ENCODE data around the gene PNPLA2.

Gene PNPLA2

GRCh38 chr11:824292-824880 is 5.7 kb downstream of the PNPLA2 start:
- ChIA-PET CTCF (no interaction called here), POLR2A (interaction anchor here (1.8 kb wide), 1 partner anchor 10 kb away, joined by 4 read pairs; no protein-coding TSS in a partner anchor)
- no peak for DNase-seq (ENCODE audit: extremely low spot score)
- TF ChIP-seq SUZ12 (IDR thresholded peaks at IDR 0.05), result no peak
- TF ChIP-seq CTBP1 (IDR thresholded peaks at IDR 0.05; ENCODE audit: borderline replicate concordance), result no peak
- TF ChIP-seq TARDBP (IDR thresholded peaks at IDR 0.05), result no peak
- no peak for TF ChIP-seq LEF1 (IDR thresholded peaks at IDR 0.05; ENCODE audit: borderline replicate concordance)
- TF ChIP-seq NFRKB (IDR thresholded peaks at IDR 0.05), result no peak
- no peak for TF ChIP-seq SP1 (IDR thresholded peaks at IDR 0.05)
- no peak for TF ChIP-seq FOXK2 (IDR thresholded peaks at IDR 0.05)
- no peak for TF ChIP-seq ZNF384 (IDR thresholded peaks at IDR 0.05)
- TF ChIP-seq FOXA1 (IDR thresholded peaks at IDR 0.05), result no peak
- no peak for TF ChIP-seq ELF4 (IDR thresholded peaks at IDR 0.05)
- no peak for TF ChIP-seq L3MBTL2 (conservative IDR thresholded peaks at IDR 0.05)
- no peak for TF ChIP-seq ARNT (IDR thresholded peaks at IDR 0.05)
- TF ChIP-seq HDGF (IDR thresholded peaks at IDR 0.05; ENCODE audit: borderline replicate concordance), result no peak
- TF ChIP-seq PKNOX1 (IDR thresholded peaks at IDR 0.05), result no peak
- TF ChIP-seq BHLHE40 (IDR thresholded peaks at IDR 0.05; ENCODE audit: borderline replicate concordance), result no peak
- no peak for TF ChIP-seq FOXM1 (IDR thresholded peaks at IDR 0.05; ENCODE audit: borderline replicate concordance)

GRCh38 chr11:824942-825341 is 6.2 kb downstream of the PNPLA2 start:
- ChIA-PET POLR2A (interaction anchor here (1.8 kb wide), 1 partner anchor 9 kb away, joined by 4 read pairs; no protein-coding TSS in a partner anchor), CTCF (no interaction called here)
- TF ChIP-seq LEF1 (IDR thresholded peaks at IDR 0.05; ENCODE audit: borderline replicate concordance) (no peak), ELF4 (IDR thresholded peaks at IDR 0.05) (no peak), L3MBTL2 (conservative IDR thresholded peaks at IDR 0.05) (no peak), ARNT (IDR thresholded peaks at IDR 0.05) (no peak), PKNOX1 (IDR thresholded peaks at IDR 0.05) (no peak), FOXM1 (IDR thresholded peaks at IDR 0.05; ENCODE audit: borderline replicate concordance) (no peak), FOXA1 (IDR thresholded peaks at IDR 0.05) (no peak), SP1 (IDR thresholded peaks at IDR 0.05) (no peak), TARDBP (IDR thresholded peaks at IDR 0.05) (no peak), CTBP1 (IDR thresholded peaks at IDR 0.05; ENCODE audit: borderline replicate concordance) (no peak), NFRKB (IDR thresholded peaks at IDR 0.05) (no peak), FOXK2 (IDR thresholded peaks at IDR 0.05) (no peak), BHLHE40 (IDR thresholded peaks at IDR 0.05; ENCODE audit: borderline replicate concordance) (no peak), SUZ12 (IDR thresholded peaks at IDR 0.05) (no peak), ZNF384 (IDR thresholded peaks at IDR 0.05) (no peak), HDGF (IDR thresholded peaks at IDR 0.05; ENCODE audit: borderline replicate concordance) (no peak)
- DNase-seq (ENCODE audit: extremely low spot score), result no peak

GRCh38 chr11:825366-826226 is 6.9 kb downstream of the PNPLA2 start:
- DNase-seq (ENCODE audit: extremely low spot score), result no peak
- TF ChIP-seq ARNT (IDR thresholded peaks at IDR 0.05) (no peak), LEF1 (IDR thresholded peaks at IDR 0.05; ENCODE audit: borderline replicate concordance) (no peak), SUZ12 (IDR thresholded peaks at IDR 0.05) (no peak), FOXK2 (IDR thresholded peaks at IDR 0.05) (no peak), BHLHE40 (IDR thresholded peaks at IDR 0.05; ENCODE audit: borderline replicate concordance) (no peak), CTBP1 (IDR thresholded peaks at IDR 0.05; ENCODE audit: borderline replicate concordance) (no peak), HDGF (IDR thresholded peaks at IDR 0.05; ENCODE audit: borderline replicate concordance) (no peak), SP1 (IDR thresholded peaks at IDR 0.05) (no peak), ZNF384 (IDR thresholded peaks at IDR 0.05) (no peak), NFRKB (IDR thresholded peaks at IDR 0.05) (no peak)
- ChIA-PET CTCF (no interaction called here), POLR2A (interaction anchor here (0.9 to 1.8 kb wide), 2 partner anchors 9 to 16 kb away, joined by 3 to 4 read pairs; no protein-coding TSS in a partner anchor)

- no peak for DNase-seq (ENCODE audit: extremely low spot score)
- CTCF ChIA-PET, result no interaction called here
- POLR2A ChIA-PET, result interaction anchor here (0.9 kb wide), 1 partner anchor 17 kb away, joined by 3 read pairs; no protein-coding TSS in a partner anchor
- no peak for TF ChIP-seq L3MBTL2 (conservative IDR thresholded peaks at IDR 0.05)
- TF ChIP-seq ARNT (IDR thresholded peaks at IDR 0.05), result no peak
- TF ChIP-seq PKNOX1 (IDR thresholded peaks at IDR 0.05), result no peak
- no peak for TF ChIP-seq TARDBP (IDR thresholded peaks at IDR 0.05)
- no peak for TF ChIP-seq SUZ12 (IDR thresholded peaks at IDR 0.05)
- no peak for TF ChIP-seq FOXA1 (IDR thresholded peaks at IDR 0.05)
- no peak for TF ChIP-seq LEF1 (IDR thresholded peaks at IDR 0.05; ENCODE audit: borderline replicate concordance)
- TF ChIP-seq BHLHE40 (IDR thresholded peaks at IDR 0.05; ENCODE audit: borderline replicate concordance), result no peak
- no peak for TF ChIP-seq NFRKB (IDR thresholded peaks at IDR 0.05)
- no peak for TF ChIP-seq HDGF (IDR thresholded peaks at IDR 0.05; ENCODE audit: borderline replicate concordance)
- no peak for TF ChIP-seq FOXK2 (IDR thresholded peaks at IDR 0.05)
- TF ChIP-seq FOXM1 (IDR thresholded peaks at IDR 0.05; ENCODE audit: borderline replicate concordance), result no peak
- TF ChIP-seq ELF4 (IDR thresholded peaks at IDR 0.05), result no peak
- TF ChIP-seq CTBP1 (IDR thresholded peaks at IDR 0.05; ENCODE audit: borderline replicate concordance), result no peak
These were observed 7.5 kb downstream of the PNPLA2 start for GRCh38 chr11:826227-826621.

GRCh38 chr11:826836-827145 is 8.1 kb downstream of the PNPLA2 start:
- ChIA-PET POLR2A (interaction anchor here (1.1 kb wide), 1 partner anchor 21 kb away, joined by 3 read pairs; no protein-coding TSS in a partner anchor), CTCF (no interaction called here)
- TF ChIP-seq L3MBTL2 (conservative IDR thresholded peaks at IDR 0.05) (no peak), ELF4 (IDR thresholded peaks at IDR 0.05) (no peak)
- DNase-seq (ENCODE audit: extremely low spot score), result no peak
